ENCODE measurements around the gene SYP.

SYP gene

DNA sequence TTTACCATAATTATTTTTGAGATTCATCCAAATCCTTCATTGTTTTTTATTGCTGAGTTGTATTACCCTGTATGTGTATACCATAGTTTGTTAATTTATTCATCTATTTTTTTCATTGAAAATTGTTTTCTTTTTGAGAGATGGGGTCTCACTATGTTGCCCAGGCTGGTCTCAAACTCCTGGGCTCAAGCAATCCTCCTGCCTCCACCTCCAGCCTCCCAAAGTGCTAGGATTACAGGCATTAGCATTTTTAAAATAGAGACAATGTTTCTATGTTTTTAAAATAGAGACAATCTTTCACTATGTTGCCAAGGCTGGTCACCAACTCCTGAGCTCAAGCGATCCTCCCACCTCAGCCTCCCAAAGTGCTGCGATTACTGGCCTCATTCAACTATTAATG lies 39.1 kb downstream of the SYP start:
- TF ChIP-seq ZNF701 (tag by site-specific recombination; IDR thresholded peaks at IDR 0.05) (no peak), ZNF121 (tag by site-specific recombination; IDR thresholded peaks at IDR 0.05) (peak; percentile 48; the same call in 1 of the 2 replicates)
- Histone ChIP-seq H3K9me3 (ENCODE audit: control insufficient read depth, insufficient read depth, low read depth, low read length) (no peaks in the 10 kb centered on the region), H3K27ac (ENCODE audit: extremely low read depth, low read depth, low read length) (no peak overlapping the region), H3K4me3 (ENCODE audit: low read depth, low read length) (no peak overlapping the region), H3K36me3 (ENCODE audit: control insufficient read depth in 2 of 2, insufficient read depth in 1 of 2, low read length in 2 of 2) (no peaks in the 10 kb centered on the region), H3K4me1 (ENCODE audit: control insufficient read depth, insufficient read depth, low read length) (no peaks in the 10 kb centered on the region)
- POLR2A ChIA-PET = no interaction called here
- CTCF ChIA-PET = interaction anchor here (0.8 to 1.5 kb wide), 3 partner anchors 18 to 65 kb away, joined by 4 read pairs; no protein-coding TSS in a partner anchor

DNA sequence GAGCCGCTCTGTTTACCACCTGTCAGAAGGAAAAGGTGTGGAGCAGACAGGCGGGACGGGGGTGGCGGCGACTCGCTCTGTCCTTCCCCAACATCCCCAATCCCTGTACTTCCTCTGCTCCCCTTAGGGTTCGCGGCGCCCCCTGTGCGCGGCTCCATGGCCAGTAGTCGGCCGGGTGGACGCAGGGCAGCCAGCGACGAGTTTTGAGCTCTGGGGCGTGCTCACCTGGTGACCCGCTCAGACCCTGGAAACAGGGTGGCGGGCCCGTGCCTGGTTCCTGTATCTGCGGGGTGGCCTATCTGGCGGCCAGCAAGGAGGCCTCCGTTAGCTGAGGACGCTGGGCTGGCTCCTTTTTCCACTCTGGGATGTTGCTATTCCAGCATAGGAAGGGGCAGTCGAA lies 42.8 kb downstream of the SYP start:
- H3K36me3 ChIP-seq (ENCODE audit: control insufficient read depth in 2 of 2, insufficient read depth in 1 of 2, low read length in 2 of 2) = no peaks in the 10 kb centered on the region
- ChIA-PET POLR2A (no interaction called here), CTCF (interaction anchor here (0.5 to 1.8 kb wide), 5 partner anchors 12 to 1528 kb away, joined by 3 to 8 read pairs (median 4); no protein-coding TSS in a partner anchor)
- H3K4me1 ChIP-seq (ENCODE audit: control insufficient read depth, insufficient read depth, low read length) = no peaks in the 10 kb centered on the region
- H3K27ac ChIP-seq (ENCODE audit: extremely low read depth, low read depth, low read length) = no peak overlapping the region
- no peak overlapping the region for H3K4me3 ChIP-seq (ENCODE audit: low read depth, low read length)
- no peaks in the 10 kb centered on the region for H3K9me3 ChIP-seq (ENCODE audit: control insufficient read depth, insufficient read depth, low read depth, low read length)
- TF ChIP-seq, protein P1, sequence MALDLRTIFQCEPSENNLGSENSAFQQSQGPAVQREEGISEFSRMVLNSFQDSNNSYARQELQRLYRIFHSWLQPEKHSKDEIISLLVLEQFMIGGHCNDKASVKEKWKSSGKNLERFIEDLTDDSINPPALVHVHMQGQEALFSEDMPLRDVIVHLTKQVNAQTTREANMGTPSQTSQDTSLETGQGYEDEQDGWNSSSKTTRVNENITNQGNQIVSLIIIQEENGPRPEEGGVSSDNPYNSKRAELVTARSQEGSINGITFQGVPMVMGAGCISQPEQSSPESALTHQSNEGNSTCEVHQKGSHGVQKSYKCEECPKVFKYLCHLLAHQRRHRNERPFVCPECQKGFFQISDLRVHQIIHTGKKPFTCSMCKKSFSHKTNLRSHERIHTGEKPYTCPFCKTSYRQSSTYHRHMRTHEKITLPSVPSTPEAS (tag by site-specific recombination; IDR thresholded peaks at IDR 0.05) = no peak
- no peak for TF ChIP-seq ZNF239 (tag by site-specific recombination; IDR thresholded peaks at IDR 0.05)
- TF ChIP-seq ZNF280C (tag by site-specific recombination; IDR thresholded peaks at IDR 0.05) = no peak
- no peak for TF ChIP-seq ZSCAN30 (tag by site-specific recombination; IDR thresholded peaks at IDR 0.05)
- no peak for TF ChIP-seq ZNF266 (tag by site-specific recombination; IDR thresholded peaks at IDR 0.05; ENCODE audit: low read depth)
- no peak for TF ChIP-seq ZNF362 (tag by site-specific recombination; IDR thresholded peaks at IDR 0.05)
- no peak for TF ChIP-seq ZNF175 (tag by site-specific recombination; IDR thresholded peaks at IDR 0.05)
- no peak for TF ChIP-seq SALL2 (tag by site-specific recombination; IDR thresholded peaks at IDR 0.05; ENCODE audit: borderline replicate concordance)
- TF ChIP-seq FEZF1 (tag by site-specific recombination; IDR thresholded peaks at IDR 0.05) = no peak
- TF ChIP-seq, protein P2, sequence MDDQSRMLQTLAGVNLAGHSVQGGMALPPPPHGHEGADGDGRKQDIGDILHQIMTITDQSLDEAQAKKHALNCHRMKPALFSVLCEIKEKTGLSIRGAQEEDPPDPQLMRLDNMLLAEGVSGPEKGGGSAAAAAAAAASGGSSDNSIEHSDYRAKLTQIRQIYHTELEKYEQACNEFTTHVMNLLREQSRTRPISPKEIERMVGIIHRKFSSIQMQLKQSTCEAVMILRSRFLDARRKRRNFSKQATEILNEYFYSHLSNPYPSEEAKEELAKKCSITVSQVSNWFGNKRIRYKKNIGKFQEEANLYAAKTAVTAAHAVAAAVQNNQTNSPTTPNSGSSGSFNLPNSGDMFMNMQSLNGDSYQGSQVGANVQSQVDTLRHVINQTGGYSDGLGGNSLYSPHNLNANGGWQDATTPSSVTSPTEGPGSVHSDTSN (CRISPR knock-in tag; IDR thresholded peaks at IDR 0.05) = no peak
- TF ChIP-seq ZSCAN16 (tag by site-specific recombination; IDR thresholded peaks at IDR 0.05) = no peak
- no peak for TF ChIP-seq ZNF843 (tag by site-specific recombination; IDR thresholded peaks at IDR 0.05)
- no peak for TF ChIP-seq ZNF555 (tag by site-specific recombination; conservative IDR thresholded peaks at IDR 0.05)
- TF ChIP-seq ZNF837 (tag by site-specific recombination; IDR thresholded peaks at IDR 0.05) = no peak
